Common myeloid progenitor, CD34-positive (primary cell): ENCODE results near the gene TJAP1.
"Not testable (repeated sequence)": the region's sequence is repeated elsewhere in the genome, so short reads cannot be mapped to it uniquely, and the experiment has no call there.

ENCODE experiments used
- CTCF ChIA-PET: fragments of 350-600 bp; sonication (Branson Sonifier 250); formaldehyde crosslinking; loops from one replicate; lab custom pipeline; 2021; ENCODE audit warnings: antibody characterized with exemption; lab: Charles Lee
- POLR2A ChIA-PET: fragments of 350-600 bp; sonication (Branson Sonifier 250); formaldehyde crosslinking; loops from one replicate; lab custom pipeline; 2021; ENCODE audit warnings: antibody characterized with exemption; lab: Charles Lee
- DNase-seq, 3 donors: peaks; one replicate each; pipeline versions ENCODE4 v3.0.0 to v3.0.0-alpha.2; 2013
- H3K27ac ChIP-seq, 2 experiments: 1 replicate in 1 of 2; 2 replicates in 1 of 2; pipeline ENCODE4 v1.7.0; 2013; ENCODE audit warnings: inconsistent platforms in 2 of 2, low read length in 2 of 2, mild to moderate bottlenecking in 2 of 2, low read depth in 1 of 2, moderate library complexity in 1 of 2; ENCODE audit not compliant: severe bottlenecking in 2 of 2, insufficient read depth in 1 of 2, poor library complexity in 1 of 2
- H3K27me3 ChIP-seq, 5 experiments: replicated peaks in 2 of 5; 1 replicate in 3 of 5; 2 replicates in 2 of 5; pipeline versions ENCODE4 v1.6.1 to v1.7.0; 2013; ENCODE audit warnings: low read length in 4 of 5, mild to moderate bottlenecking in 2 of 5, moderate library complexity in 2 of 5, inconsistent platforms in 1 of 5; ENCODE audit not compliant: insufficient read depth in 5 of 5, control insufficient read depth in 4 of 5
- H3K36me3 ChIP-seq, 4 experiments: 1 replicate in 2 of 4; 2 replicates in 2 of 4; pipeline versions ENCODE4 v1.6.1 to v1.7.0; 2013; ENCODE audit warnings: low read length in 3 of 4, control low read depth in 1 of 4, mild to moderate bottlenecking in 1 of 4; ENCODE audit not compliant: control insufficient read depth in 4 of 4, insufficient read depth in 4 of 4
- H3K4me1 ChIP-seq, 4 experiments: 1 replicate in 3 of 4; 2 replicates in 1 of 4; pipeline versions ENCODE4 v1.6.1 to v1.7.1; 2013; ENCODE audit warnings: low read length in 3 of 4, mild to moderate bottlenecking in 3 of 4, control low read depth in 1 of 4, inconsistent platforms in 1 of 4, moderate library complexity in 1 of 4; ENCODE audit not compliant: control insufficient read depth in 4 of 4, insufficient read depth in 4 of 4; ENCODE audit errors: control extremely low read depth in 1 of 4
- H3K4me3 ChIP-seq, 7 experiments: 1 replicate in 4 of 7; 2 replicates in 3 of 7; pipeline versions ENCODE4 v1.5.1 to v1.7.0; 2013; ENCODE audit warnings: mild to moderate bottlenecking in 7 of 7, low read length in 6 of 7, moderate library complexity in 6 of 7, inconsistent platforms in 2 of 7, low read depth in 2 of 7, control low read depth in 1 of 7; ENCODE audit not compliant: insufficient read depth in 4 of 7, control insufficient read depth in 1 of 7; ENCODE audit errors: extremely low read depth in 1 of 7
- H3K9me3 ChIP-seq, 5 experiments: 1 replicate in 4 of 5; 2 replicates in 1 of 5; pipeline versions ENCODE4 v1.6.1 to v1.7.1; 2013; ENCODE audit warnings: low read length in 4 of 5, mild to moderate bottlenecking in 2 of 5, inconsistent platforms in 1 of 5, low read depth in 1 of 5, moderate library complexity in 1 of 5; ENCODE audit not compliant: control insufficient read depth in 4 of 5, insufficient read depth in 2 of 5; ENCODE audit errors: control extremely low read depth in 1 of 5
- WGBS: methylation state at CpG from one replicate; pipeline ENCODE4 v1.1.5; 2013; ENCODE audit not compliant: insufficient coverage; 5-methylcytosine and 5-hydroxymethylcytosine counted together

The TJAP1 gene

DNA sequence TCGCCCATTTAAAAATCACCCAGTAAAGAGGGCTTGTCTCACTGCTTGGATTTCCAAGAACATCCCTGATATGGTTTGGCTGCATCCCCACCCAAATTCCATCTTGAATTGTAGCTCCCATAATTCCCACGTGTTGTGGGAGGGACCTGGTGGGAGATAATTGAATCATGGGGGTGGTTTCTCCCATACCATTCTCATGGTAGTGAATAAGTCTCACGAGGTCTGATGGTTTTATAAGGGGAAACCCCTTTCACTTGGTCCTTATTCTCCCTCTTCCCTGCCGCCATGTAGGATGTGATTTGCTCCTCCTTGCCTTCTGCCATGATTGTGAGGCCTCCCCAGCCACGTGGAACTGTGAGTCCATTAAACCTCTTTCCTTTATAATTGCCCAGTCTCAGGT, 10.1 kb upstream of the TJAP1 start:
- DNase-seq, H3K4me1 ChIP-seq, H3K9me3 ChIP-seq, H3K4me3 ChIP-seq, H3K27ac ChIP-seq, POLR2A ChIA-PET, CTCF ChIA-PET, H3K36me3 ChIP-seq: not testable (repeated sequence)
- 93% methylated on average over 2 of the region's 5 CpGs for WGBS
- H3K27me3 ChIP-seq, result peaks cover 0 to 17% (median 10%) of the 10 kb centered on the region in 5 experiments

DNA sequence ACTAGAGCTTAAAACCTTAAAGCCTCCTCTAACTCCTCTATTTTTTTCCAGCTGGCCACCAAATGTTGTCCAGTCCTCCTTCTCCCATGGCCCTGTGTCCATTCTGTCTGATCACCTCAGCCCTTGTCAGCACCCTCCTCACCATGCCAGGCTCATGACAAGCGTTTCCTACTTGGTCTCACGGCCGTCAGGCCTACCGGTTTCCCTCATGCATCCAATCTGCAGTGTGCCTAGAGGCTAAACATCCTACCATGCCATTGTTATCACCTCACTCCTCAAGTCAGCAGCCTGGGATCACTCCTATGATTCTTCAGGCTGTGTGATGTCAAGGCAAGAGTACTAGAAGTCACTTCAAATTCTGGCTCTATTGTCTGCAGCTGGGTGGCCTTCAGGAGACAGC, 9.6 kb upstream of the TJAP1 start:
- DNase-seq, result no peak
- CTCF ChIA-PET, result no interaction called here

DNA sequence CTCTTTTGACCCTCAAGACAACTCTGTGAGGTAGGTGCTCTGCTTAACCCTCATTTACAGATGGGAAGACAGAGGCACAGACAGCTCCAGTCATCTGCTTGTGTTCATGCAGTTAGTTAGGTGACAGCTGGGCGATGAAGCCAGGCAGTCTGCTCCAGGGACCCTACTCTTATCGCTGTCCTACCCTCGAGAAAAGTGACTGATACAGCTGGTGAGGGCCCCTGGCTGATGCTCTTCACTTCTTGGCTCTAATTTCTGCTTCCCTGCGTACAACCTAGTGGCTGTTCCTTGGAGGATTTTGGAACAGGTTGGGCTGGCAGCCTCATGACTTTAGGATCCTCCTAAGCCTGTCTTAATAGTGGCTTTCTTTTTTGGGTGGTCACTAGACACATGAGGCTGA, 9.1 kb upstream of the TJAP1 start:
- 95% methylated on average over 4 of the region's 4 CpGs for WGBS
- DNase-seq, result no peak
- ChIA-PET POLR2A (no interaction called here), CTCF (no interaction called here)
- H3K9me3 ChIP-seq, result no peaks in the 10 kb centered on the region
- no peaks in the 10 kb centered on the region for H3K4me1 ChIP-seq
- no peaks in the 10 kb centered on the region for H3K36me3 ChIP-seq
- peaks cover 0 to 10% (median 4%) of the 10 kb centered on the region in 5 experiments for H3K27me3 ChIP-seq
- H3K4me3 ChIP-seq, result no peak overlapping the region
- H3K27ac ChIP-seq, result no peak overlapping the region

More for the DNA sequence above, 9.6 kb upstream of the TJAP1 start:
- H3K36me3 ChIP-seq, result no peaks in the 10 kb centered on the region
- POLR2A ChIA-PET, result no interaction called here
- H3K27me3 ChIP-seq, result peaks cover 0 to 12% (median 7%) of the 10 kb centered on the region in 5 experiments
- 96% methylated on average over 4 of the region's 4 CpGs for WGBS
- H3K27ac ChIP-seq, result no peak overlapping the region
- no peaks in the 10 kb centered on the region for H3K9me3 ChIP-seq
- no peak overlapping the region for H3K4me3 ChIP-seq
- no peaks in the 10 kb centered on the region for H3K4me1 ChIP-seq

DNA sequence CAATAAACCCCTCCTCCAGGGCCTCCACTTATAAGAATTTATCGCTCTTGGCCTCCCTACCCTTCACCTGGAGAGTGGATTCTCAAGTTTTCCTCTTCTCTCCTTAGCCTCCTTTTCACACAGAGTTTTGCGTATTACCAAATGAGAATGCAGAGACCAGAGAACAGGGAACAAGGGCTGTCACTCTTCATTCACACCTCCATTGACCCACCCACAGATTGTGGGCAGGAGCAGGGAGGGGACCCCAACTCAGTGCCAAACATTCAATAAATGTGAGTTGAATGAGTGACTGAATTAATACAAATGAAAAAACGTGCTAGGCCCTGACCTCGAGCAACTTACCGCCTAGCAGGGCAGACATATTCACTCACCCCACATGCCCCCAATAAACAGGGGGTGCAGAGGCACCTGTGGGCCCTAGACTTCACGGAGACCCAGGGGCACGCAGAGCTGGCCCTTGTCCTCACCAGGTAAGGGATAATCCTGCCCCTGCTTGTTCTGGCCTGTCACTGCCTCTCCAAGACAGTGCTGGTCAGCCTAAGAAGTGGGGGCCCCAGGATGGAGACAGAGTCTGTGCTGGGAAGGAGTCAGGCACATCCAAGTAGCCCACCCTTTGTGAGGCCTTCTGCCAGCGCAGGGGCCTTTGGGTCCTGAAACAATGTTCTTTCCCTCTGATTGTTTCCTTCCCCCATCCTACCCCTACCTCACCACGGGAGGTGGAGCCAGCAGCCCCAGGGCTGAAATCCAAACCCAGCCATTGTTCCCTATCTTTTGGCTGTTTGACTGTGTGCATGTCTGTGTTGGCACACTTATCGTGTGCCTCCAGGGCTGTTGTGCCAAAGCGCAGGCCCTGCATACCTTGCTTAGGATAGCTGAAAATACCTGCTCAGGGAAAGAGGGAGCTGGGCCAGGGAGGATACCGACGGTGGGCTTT, 8.4 kb upstream of the TJAP1 start:
- peaks cover 0 to 7% (median 2%) of the 10 kb centered on the region in 5 experiments for H3K27me3 ChIP-seq
- POLR2A ChIA-PET, result no interaction called here
- H3K4me1 ChIP-seq, result no peaks in the 10 kb centered on the region
- DNase-seq, result no peak
- no peak overlapping the region for H3K27ac ChIP-seq
- no peaks in the 10 kb centered on the region for H3K36me3 ChIP-seq
- WGBS, result 93% methylated on average over 7 of the region's 13 CpGs
- no peaks in the 10 kb centered on the region for H3K9me3 ChIP-seq
- CTCF ChIA-PET, result interaction anchor here (1.6 kb wide), 1 partner anchor 11 kb away, joined by 3 read pairs; no protein-coding TSS in a partner anchor
- H3K4me3 ChIP-seq, result no peak overlapping the region

DNA sequence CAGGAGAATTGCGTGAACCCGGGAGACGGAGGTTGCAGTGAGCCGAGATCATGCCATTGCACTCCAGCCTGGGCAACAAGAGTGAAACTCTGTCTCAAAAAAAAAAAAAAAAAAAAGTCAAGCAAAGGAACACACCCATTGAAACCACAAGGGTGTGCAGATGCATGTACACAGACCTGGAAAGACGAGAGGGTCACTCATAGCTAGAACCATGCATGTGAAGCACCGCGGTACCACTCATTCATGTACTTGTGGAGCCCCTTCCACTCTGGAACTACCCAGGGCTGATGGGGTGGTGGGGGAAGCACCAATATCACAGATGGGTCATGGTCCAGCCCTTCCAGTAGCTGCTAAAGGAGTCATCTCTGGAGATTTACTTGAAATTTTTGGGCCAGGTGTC, 7.4 kb upstream of the TJAP1 start:
- 98% methylated on average over 4 of the region's 7 CpGs for WGBS
- Histone ChIP-seq H3K27ac (no peak overlapping the region), H3K36me3 (no peaks in the 10 kb centered on the region), H3K9me3 (no peaks in the 10 kb centered on the region), H3K4me1 (no peaks in the 10 kb centered on the region), H3K4me3 (no peak overlapping the region), H3K27me3 (peaks cover 0 to 7% (median 0%) of the 10 kb centered on the region in 5 experiments)
- CTCF ChIA-PET, result interaction anchor here (0.9 to 1.6 kb wide), 2 partner anchors 9 to 10 kb away, joined by 3 read pairs; no protein-coding TSS in a partner anchor
- DNase-seq, result no peak
- POLR2A ChIA-PET, result no interaction called here

DNA sequence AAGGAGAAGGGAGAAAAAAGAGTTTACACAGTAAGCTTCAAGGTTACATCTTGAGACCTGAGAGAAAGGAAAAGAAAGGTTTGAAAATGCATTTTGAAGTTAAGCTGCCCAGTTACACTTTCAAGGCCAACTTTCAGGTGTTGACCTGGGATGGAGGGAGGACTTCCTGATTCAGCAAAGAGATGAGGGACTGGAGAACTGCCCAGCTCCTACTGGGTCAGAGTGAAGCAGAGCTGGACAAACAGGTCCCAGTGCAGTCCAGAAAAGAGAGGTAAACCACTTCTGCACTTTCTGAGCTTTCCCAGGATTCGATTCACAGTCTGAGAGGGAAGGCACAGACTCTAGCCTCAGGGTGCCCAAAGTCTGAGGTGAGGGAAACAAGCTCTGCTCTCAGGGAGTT, 6.0 kb upstream of the TJAP1 start:
- no peak overlapping the region for H3K4me3 ChIP-seq
- H3K9me3 ChIP-seq, result no peaks in the 10 kb centered on the region
- CTCF ChIA-PET, result interaction anchor here (0.8 to 1.7 kb wide), 4 partner anchors 9 to 36 kb away, joined by 3 to 5 read pairs (median 3); no protein-coding TSS in a partner anchor
- peaks cover 0 to 2% (median 0%) of the 10 kb centered on the region in 5 experiments for H3K27me3 ChIP-seq
- H3K36me3 ChIP-seq, result no peaks in the 10 kb centered on the region
- no peak overlapping the region for H3K27ac ChIP-seq
- 77% methylated on average over 1 of the region's 1 CpG for WGBS
- POLR2A ChIA-PET, result interaction anchor here (0.6 kb wide), 1 partner anchor 12 kb away, joined by 3 read pairs; no protein-coding TSS in a partner anchor
- no peak for DNase-seq
- H3K4me1 ChIP-seq, result no peaks in the 10 kb centered on the region

DNA sequence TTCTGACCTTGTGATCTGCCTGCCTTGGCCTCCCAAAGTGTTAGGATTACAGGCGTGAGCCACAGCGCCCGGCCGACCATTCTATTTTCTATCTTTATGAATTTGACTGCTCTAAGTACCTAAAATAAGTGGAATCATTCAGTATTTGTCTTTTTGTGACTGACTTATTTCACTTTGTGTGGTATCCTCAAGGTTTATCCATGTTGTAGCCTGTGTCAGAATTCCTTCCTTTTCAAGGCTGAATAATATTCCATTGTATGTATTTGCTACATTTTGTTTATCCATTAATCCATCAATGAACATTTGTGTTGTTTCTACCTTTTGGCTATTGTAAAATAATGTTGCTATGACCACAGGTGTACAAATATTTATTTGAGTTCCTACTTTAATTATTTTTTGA, 4.9 kb upstream of the TJAP1 start:
- Histone ChIP-seq H3K27me3 (peaks cover 0 to 2% (median 0%) of the 10 kb centered on the region in 5 experiments), H3K4me1 (peaks cover 0 to 9% (median 4%) of the 10 kb centered on the region in 4 experiments), H3K4me3 (no peak overlapping the region), H3K27ac (no peak overlapping the region), H3K9me3 (no peaks in the 10 kb centered on the region), H3K36me3 (no peaks in the 10 kb centered on the region)
- DNase-seq, result no peak
- no CpG with 5 or more reads among the region's 4 CpGs for WGBS
- CTCF ChIA-PET, result interaction anchor here (1.1 to 1.7 kb wide), 3 partner anchors 13 to 34 kb away, joined by 3 to 5 read pairs (median 3); no protein-coding TSS in a partner anchor
- POLR2A ChIA-PET, result no interaction called here
